Activated T-cell treated with anti-CD3 and anti-CD28 coated beads, Interleukin-2, amount 50 U/mL, for 24 hours (primary cell): ENCODE results near the gene DDX60.
"Not testable (repeated sequence)": the region's sequence is repeated elsewhere in the genome, so short reads cannot be mapped to it uniquely, and the experiment has no call there.

Experiments
- DNase-seq: peaks from one replicate; pipeline ENCODE4 v3.0.0-alpha.2; 2020
- H3K27ac Mint-ChIP-seq: 2 replicates; pipeline ENCODE4 v1.8.0; 2020; ENCODE audit warnings: mild to moderate bottlenecking, mixed read lengths
- H3K27me3 Mint-ChIP-seq: 2 replicates; pipeline ENCODE4 v1.8.0; 2020; ENCODE audit warnings: mixed read lengths
- H3K36me3 Mint-ChIP-seq: 2 replicates; pipeline ENCODE4 v1.8.0; 2020; ENCODE audit warnings: low read depth, mixed read lengths
- H3K4me1 Mint-ChIP-seq: 2 replicates; pipeline ENCODE4 v1.8.0; 2020; ENCODE audit warnings: low read depth, mixed read lengths
- H3K4me3 Mint-ChIP-seq: 2 replicates; pipeline ENCODE4 v1.8.0; 2020; ENCODE audit warnings: mild to moderate bottlenecking, moderate library complexity, mixed read lengths
- H3K9me3 Mint-ChIP-seq: 2 replicates; pipeline ENCODE4 v1.8.0; 2020; ENCODE audit warnings: mixed read lengths

DDX60 gene

GRCh38 chr4:168321006-168321405, 2.5 kb upstream of the DDX60 start:
- no peak overlapping the region for H3K27ac Mint-ChIP-seq
- H3K4me1 Mint-ChIP-seq: peaks cover 43% of the 10 kb centered on the region
- H3K36me3 Mint-ChIP-seq: peaks cover 3% of the 10 kb centered on the region
- no peaks in the 10 kb centered on the region for H3K9me3 Mint-ChIP-seq
- no peak for DNase-seq
- no peaks in the 10 kb centered on the region for H3K27me3 Mint-ChIP-seq
- no peak overlapping the region for H3K4me3 Mint-ChIP-seq

GRCh38 chr4:168319486-168320019, 1.0 kb upstream of the DDX60 start:
- peak overlapping the region; percentile 96 for H3K27ac Mint-ChIP-seq
- H3K27me3 Mint-ChIP-seq: no peaks in the 10 kb centered on the region
- peak overlapping the region; percentile 88 for H3K4me3 Mint-ChIP-seq
- DNase-seq: no peak
- no peaks in the 10 kb centered on the region for H3K9me3 Mint-ChIP-seq
- peaks cover 5% of the 10 kb centered on the region for H3K36me3 Mint-ChIP-seq
- peaks cover 49% of the 10 kb centered on the region for H3K4me1 Mint-ChIP-seq

GRCh38 chr4:168317621-168318020, 931 bp downstream of the DDX60 start:
- H3K27me3 Mint-ChIP-seq: no peaks in the 10 kb centered on the region
- no peaks in the 10 kb centered on the region for H3K9me3 Mint-ChIP-seq
- no peak for DNase-seq
- peak overlapping the region; percentile 88 for H3K4me3 Mint-ChIP-seq
- peak overlapping the region; percentile 96 for H3K27ac Mint-ChIP-seq
- peaks cover 62% of the 10 kb centered on the region for H3K4me1 Mint-ChIP-seq
- H3K36me3 Mint-ChIP-seq: peaks cover 5% of the 10 kb centered on the region

- H3K4me3 Mint-ChIP-seq: no peak overlapping the region
- peaks cover 33% of the 10 kb centered on the region for H3K4me1 Mint-ChIP-seq
- H3K27ac Mint-ChIP-seq: no peak overlapping the region
Observed at GRCh38 chr4:168309781-168310180, 8.8 kb downstream of the DDX60 start.

GRCh38 chr4:168308912-168309311, 9.6 kb downstream of the DDX60 start:
- H3K36me3 Mint-ChIP-seq: peaks cover 51% of the 10 kb centered on the region
- DNase-seq: no peak
- H3K27ac Mint-ChIP-seq: no peak overlapping the region
- H3K4me3 Mint-ChIP-seq: no peak overlapping the region
- H3K27me3 Mint-ChIP-seq: no peaks in the 10 kb centered on the region
- peaks cover 26% of the 10 kb centered on the region for H3K4me1 Mint-ChIP-seq
- no peaks in the 10 kb centered on the region for H3K9me3 Mint-ChIP-seq

More at GRCh38 chr4:168309781-168310180, 8.8 kb downstream of the DDX60 start:
- no peak for DNase-seq
- Mint-ChIP-seq H3K36me3 (peaks cover 46% of the 10 kb centered on the region), H3K9me3 (no peaks in the 10 kb centered on the region), H3K27me3 (no peaks in the 10 kb centered on the region)

GRCh38 chr4:168306476-168306875, 12.1 kb downstream of the DDX60 start:
- H3K36me3 Mint-ChIP-seq: peaks cover 59% of the 10 kb centered on the region
- peak overlapping the region; percentile 1 for H3K4me3 Mint-ChIP-seq
- DNase-seq: no peak
- H3K27ac Mint-ChIP-seq: no peak overlapping the region
- H3K27me3 Mint-ChIP-seq: no peaks in the 10 kb centered on the region
- no peaks in the 10 kb centered on the region for H3K9me3 Mint-ChIP-seq
- peaks cover 16% of the 10 kb centered on the region for H3K4me1 Mint-ChIP-seq

- no peak overlapping the region for H3K27ac Mint-ChIP-seq
- DNase-seq: no peak
- no peaks in the 10 kb centered on the region for H3K27me3 Mint-ChIP-seq
- peaks cover 60% of the 10 kb centered on the region for H3K36me3 Mint-ChIP-seq
- peaks cover 18% of the 10 kb centered on the region for H3K4me1 Mint-ChIP-seq
- no peaks in the 10 kb centered on the region for H3K9me3 Mint-ChIP-seq
- no peak overlapping the region for H3K4me3 Mint-ChIP-seq
Observed at GRCh38 chr4:168304744-168305459, 13.7 kb downstream of the DDX60 start.

GRCh38 chr4:168303430-168303829, 15.1 kb downstream of the DDX60 start:
- H3K4me3 Mint-ChIP-seq, H3K27ac Mint-ChIP-seq, H3K27me3 Mint-ChIP-seq, H3K9me3 Mint-ChIP-seq, DNase-seq: not testable (repeated sequence)
- Mint-ChIP-seq H3K36me3 (peaks cover 60% of the 10 kb centered on the region), H3K4me1 (peaks cover 18% of the 10 kb centered on the region)

GRCh38 chr4:168293386-168293975, 25.1 kb downstream of the DDX60 start:
- peaks cover 74% of the 10 kb centered on the region for H3K36me3 Mint-ChIP-seq
- H3K9me3 Mint-ChIP-seq: no peaks in the 10 kb centered on the region
- H3K27me3 Mint-ChIP-seq: no peaks in the 10 kb centered on the region
- no peak overlapping the region for H3K4me3 Mint-ChIP-seq
- peaks cover 2% of the 10 kb centered on the region for H3K4me1 Mint-ChIP-seq
- H3K27ac Mint-ChIP-seq: no peak overlapping the region
- DNase-seq: no peak

GRCh38 chr4:168291242-168291641, 27.3 kb downstream of the DDX60 start:
- Mint-ChIP-seq H3K27me3 (no peaks in the 10 kb centered on the region), H3K9me3 (no peaks in the 10 kb centered on the region), H3K27ac (no peak overlapping the region), H3K4me1 (peaks cover 2% of the 10 kb centered on the region), H3K36me3 (peaks cover 79% of the 10 kb centered on the region), H3K4me3 (no peak overlapping the region)
- no peak for DNase-seq

GRCh38 chr4:168285850-168286249, 32.7 kb downstream of the DDX60 start:
- H3K36me3 Mint-ChIP-seq: peaks cover 76% of the 10 kb centered on the region
- not testable (repeated sequence) for H3K27me3 Mint-ChIP-seq, H3K4me1 Mint-ChIP-seq, H3K27ac Mint-ChIP-seq, H3K4me3 Mint-ChIP-seq, H3K9me3 Mint-ChIP-seq, DNase-seq

GRCh38 chr4:168279556-168279955, 39.0 kb downstream of the DDX60 start:
- no peak overlapping the region for H3K4me3 Mint-ChIP-seq
- no peaks in the 10 kb centered on the region for H3K27me3 Mint-ChIP-seq
- H3K27ac Mint-ChIP-seq: no peak overlapping the region
- H3K4me1 Mint-ChIP-seq: no peaks in the 10 kb centered on the region
- peaks cover 84% of the 10 kb centered on the region for H3K36me3 Mint-ChIP-seq
- DNase-seq: no peak
- no peaks in the 10 kb centered on the region for H3K9me3 Mint-ChIP-seq

GRCh38 chr4:168275836-168276235, 42.7 kb downstream of the DDX60 start:
- H3K27me3 Mint-ChIP-seq: no peaks in the 10 kb centered on the region
- no peak for DNase-seq
- H3K4me3 Mint-ChIP-seq: no peak overlapping the region
- H3K9me3 Mint-ChIP-seq: no peaks in the 10 kb centered on the region
- peaks cover 9% of the 10 kb centered on the region for H3K4me1 Mint-ChIP-seq
- no peak overlapping the region for H3K27ac Mint-ChIP-seq
- H3K36me3 Mint-ChIP-seq: peaks cover 89% of the 10 kb centered on the region

GRCh38 chr4:168274871-168275270, 43.7 kb downstream of the DDX60 start:
- Mint-ChIP-seq H3K4me1 (peaks cover 9% of the 10 kb centered on the region), H3K27ac (no peak overlapping the region), H3K27me3 (no peaks in the 10 kb centered on the region), H3K9me3 (no peaks in the 10 kb centered on the region), H3K36me3 (peaks cover 89% of the 10 kb centered on the region), H3K4me3 (no peak overlapping the region)
- DNase-seq: no peak

GRCh38 chr4:168273838-168274237, 44.7 kb downstream of the DDX60 start:
- peaks cover 86% of the 10 kb centered on the region for H3K36me3 Mint-ChIP-seq
- no peak for DNase-seq
- no peaks in the 10 kb centered on the region for H3K9me3 Mint-ChIP-seq
- peaks cover 9% of the 10 kb centered on the region for H3K4me1 Mint-ChIP-seq
- no peaks in the 10 kb centered on the region for H3K27me3 Mint-ChIP-seq
- H3K27ac Mint-ChIP-seq: no peak overlapping the region
- H3K4me3 Mint-ChIP-seq: no peak overlapping the region
